GM21526 (cell line): ENCODE results near the gene SFXN3.
"Not testable (repeated sequence)": the region's sequence is repeated elsewhere in the genome, so short reads cannot be mapped to it uniquely, and the experiment has no call there.

ENCODE experiments used
- ATAC-seq: cut with Tn5 transposase; IDR thresholded peaks from one replicate; pipeline ENCODE4 v1.9.1; 2021; ENCODE audit warnings: moderate library complexity; ENCODE audit not compliant: unreplicated experiment, low FRiP score

SFXN3 gene

DNA sequence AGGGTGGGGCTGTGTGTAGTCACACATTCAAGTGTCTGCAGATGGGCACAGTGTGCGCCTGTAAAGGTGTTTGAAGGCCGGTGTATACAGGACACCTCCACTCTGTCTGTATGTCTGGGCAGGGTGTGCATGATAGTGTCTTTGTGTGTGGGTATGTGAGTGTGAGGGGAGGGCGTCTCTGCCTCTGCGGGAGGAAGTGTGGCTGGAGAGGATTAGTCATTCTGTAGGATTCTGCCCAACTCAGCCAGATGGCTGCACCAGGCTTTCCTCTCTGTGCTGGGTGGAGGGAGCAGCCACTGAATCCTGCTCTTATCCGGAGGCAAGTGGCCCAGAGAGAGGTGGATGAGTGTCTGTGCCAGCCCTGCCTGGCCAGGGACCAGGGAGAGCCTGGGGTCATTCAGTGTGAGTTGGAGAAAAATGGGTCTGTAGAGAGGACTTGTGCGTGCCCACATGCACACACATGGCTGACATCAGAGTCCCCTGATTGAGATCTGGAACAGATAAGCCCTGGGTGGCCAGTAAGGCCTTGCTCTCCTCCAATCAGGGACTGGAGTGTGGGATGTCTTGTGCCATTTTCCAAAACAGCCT is 1.7 kb downstream of the SFXN3 start:
- ATAC-seq: no peak

DNA sequence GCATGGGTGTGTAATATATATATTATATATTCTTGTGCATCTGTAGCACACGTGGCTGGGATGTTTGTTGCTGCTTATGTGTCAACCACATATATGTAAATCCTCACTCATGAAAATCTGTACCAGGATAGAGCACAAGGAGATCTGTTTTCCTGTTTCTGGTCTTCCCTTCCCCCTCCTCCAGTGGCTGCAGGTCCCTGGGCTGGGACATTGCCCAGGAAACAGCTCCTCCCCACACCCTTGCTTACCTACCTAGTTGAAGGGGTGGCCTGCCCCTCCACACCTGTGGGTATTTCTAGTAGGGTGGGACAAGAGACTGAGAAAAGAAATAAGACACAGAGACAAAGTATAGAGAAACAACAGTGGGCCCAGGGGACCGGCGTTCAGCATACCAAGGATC is 2.2 kb downstream of the SFXN3 start:
- no peak for ATAC-seq

DNA sequence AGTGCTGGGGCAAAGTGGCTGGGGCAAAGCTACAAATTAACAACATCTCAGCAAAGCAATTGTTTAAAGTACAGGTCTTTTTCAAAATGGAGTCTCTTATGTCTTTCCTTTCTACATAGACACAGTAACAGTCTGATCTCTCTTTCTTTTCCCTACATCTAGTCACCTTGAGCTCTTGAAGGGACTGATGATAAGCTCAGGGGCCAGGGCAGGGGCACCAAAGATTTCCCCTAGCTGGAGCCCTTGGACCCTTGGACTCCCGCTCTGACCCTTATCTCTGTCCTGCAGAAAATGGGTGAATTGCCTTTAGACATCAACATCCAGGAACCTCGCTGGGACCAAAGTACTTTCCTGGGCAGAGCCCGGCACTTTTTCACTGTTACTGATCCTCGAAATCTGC is 3.4 kb downstream of the SFXN3 start:
- not testable (repeated sequence) for ATAC-seq

DNA sequence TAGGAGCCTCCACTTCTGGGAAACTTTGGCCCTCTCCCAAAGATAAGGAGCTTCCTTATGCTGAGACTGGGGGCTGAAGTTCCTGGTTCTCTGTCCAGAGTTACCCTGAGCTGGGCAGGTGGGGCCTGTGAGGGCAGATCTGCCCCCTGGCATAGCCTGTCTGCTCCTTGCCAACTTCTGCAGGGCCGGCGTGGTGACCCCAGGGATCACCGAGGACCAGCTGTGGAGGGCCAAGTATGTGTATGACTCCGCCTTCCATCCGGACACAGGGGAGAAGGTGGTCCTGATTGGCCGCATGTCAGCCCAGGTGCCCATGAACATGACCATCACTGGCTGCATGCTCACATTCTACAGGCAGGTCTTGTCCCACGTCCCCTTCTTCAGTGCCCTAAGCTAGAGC is 4.3 kb downstream of the SFXN3 start:
- no peak for ATAC-seq

DNA sequence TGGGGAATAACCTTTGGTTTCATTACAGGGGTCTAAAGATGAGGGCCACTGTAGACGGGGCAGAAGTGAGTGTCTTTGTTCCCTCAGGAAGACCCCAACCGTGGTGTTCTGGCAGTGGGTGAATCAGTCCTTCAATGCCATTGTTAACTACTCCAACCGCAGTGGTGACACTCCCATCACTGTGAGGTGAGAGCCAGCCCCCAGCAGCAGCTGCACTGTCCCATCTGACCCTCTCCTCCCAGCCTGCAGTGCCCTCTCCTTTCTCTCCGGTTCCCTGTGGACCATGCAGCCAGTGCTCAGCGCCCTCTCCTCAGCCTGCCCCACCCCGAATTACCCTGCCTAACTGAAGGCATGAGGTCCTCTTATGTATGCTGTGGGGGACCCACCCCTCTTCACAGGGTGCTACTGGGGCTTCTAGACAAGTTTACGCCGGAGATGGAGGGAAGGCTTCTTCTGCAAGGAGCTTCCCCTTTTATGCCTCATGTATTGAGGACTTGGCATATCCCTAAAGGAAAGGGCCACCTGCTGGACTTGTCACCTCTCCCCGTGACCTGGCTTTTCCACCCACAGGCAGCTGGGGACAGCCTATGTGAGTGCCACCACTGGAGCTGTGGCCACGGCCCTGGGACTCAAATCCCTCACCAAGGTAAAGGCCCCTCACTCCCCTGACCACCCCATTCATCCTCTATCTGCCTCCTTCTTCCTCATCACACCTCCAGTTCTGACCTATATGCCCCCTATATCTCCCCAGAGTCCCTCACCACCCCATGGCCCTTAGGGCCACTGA is 5.1 kb downstream of the SFXN3 start:
- ATAC-seq: no peak

DNA sequence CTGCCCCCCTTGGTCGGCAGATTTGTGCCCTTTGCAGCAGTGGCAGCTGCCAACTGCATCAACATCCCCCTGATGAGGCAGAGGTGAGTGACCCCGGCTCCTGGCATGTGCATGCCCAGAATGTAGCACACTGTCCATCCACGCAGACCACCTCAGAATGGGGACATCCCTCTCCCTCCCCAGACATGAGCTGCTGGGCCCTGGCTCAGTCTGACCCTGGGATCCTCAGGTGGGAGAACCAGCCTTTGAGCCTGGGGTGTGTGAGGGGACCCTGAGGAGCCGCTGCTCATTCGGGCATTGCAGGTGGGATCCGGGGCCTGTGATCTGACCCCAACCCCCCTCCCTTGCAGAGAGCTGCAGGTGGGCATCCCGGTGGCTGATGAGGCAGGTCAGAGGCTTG is 5.7 kb downstream of the SFXN3 start:
- no peak for ATAC-seq

DNA sequence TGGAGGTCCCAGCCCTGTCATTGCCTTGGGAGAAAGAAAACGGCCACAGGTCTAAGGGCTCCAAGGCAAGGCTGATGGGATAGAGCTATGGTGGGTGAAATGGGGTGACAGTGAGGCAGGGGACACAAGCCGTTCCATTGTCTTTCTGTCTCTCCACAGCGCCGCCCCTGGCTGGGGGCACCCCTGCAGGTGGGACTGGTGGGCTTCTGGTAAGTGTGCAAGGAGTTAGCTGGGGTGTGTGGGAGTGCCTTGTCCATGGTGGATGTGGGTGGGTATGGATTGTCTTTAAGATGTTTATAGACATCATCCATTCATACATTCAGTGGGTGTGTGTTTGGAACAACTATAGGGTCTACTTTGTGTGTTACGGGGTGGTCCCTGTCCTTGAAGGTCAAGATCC is 7.5 kb downstream of the SFXN3 start:
- no peak for ATAC-seq

DNA sequence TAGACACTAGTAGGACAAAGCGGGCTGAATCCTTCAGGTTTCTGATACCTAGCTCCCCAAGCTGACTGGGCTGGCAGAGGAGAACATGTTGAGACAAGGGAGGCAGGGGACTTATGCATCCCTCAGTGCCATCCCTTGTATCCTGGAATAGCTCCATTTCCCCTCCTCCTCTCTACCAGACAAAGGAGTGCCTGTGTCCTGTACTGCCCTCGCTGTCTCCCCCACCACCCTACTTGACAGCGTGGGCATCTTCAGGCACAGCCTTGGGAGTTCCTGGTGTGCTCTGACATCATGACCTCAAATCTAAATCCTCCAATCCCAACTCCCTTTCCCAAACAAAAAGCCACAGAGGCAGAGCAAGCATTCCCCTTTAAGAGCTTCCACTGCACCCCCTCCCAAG is 9.0 kb downstream of the SFXN3 start:
- ATAC-seq: no peak

DNA sequence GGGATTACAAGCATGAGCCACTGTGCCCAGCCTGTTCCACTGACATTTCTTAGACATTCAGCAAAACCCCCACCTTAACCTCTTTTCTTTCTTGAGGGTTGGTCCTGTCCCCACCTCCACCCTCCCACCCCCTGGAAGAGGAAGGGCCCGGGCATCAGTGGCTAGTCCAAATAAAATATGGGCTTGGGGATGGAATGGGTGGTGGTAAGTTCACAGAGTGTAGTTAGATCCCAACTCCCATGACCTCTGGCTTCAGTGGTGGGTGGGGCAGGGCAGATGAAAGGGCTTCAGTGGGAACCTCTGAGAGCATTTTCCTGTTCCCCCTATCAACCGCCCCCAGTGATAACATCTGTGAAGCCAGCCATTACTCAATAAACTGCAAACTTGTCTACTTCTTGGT is 9.8 kb downstream of the SFXN3 start:
- no peak for ATAC-seq

DNA sequence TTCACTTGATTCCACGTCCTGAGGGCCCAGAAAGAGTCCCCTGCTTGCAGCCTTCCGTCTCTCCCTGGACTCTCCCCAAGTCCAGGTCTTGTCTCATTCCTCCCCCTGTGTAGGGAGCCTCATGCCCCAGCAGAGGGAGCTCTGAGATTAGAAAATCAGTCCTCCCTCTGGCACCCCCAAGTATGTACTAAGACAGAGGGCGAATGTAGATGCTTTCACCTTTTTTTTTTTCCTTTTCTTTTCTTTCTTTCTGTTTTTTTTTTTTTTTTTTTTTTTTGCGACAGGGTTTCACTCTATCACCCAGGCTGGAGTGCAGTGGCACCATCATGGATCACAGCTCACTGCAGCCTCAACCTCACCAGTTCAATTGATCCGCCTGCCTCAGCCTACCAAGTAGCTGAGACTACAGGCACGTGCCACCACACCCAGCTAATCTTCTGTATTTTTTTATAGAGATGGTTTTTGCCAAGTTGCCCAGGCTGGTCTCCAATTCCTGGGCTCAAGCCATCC is 10.3 kb downstream of the SFXN3 start:
- ATAC-seq: peak; percentile 60

DNA sequence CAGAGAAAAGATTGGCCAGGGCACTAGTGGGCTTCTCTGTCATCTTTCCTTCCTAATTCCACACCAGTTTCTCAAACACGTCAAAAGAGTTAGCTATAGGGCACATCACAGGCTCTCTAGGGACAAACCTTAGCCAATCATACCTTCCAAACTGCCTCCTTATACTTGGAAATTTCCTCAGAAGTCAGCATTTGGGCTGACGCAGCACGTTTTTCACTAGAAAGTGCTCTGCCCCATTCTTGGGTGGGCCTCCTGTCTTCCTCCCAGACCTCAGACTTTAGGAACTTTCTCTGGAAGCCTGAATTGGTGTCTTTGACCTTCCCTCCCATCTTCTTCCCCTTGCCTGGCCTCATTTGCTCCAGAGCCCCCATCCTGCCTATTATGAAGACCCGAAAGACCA is 11.1 kb downstream of the SFXN3 start:
- no peak for ATAC-seq

DNA sequence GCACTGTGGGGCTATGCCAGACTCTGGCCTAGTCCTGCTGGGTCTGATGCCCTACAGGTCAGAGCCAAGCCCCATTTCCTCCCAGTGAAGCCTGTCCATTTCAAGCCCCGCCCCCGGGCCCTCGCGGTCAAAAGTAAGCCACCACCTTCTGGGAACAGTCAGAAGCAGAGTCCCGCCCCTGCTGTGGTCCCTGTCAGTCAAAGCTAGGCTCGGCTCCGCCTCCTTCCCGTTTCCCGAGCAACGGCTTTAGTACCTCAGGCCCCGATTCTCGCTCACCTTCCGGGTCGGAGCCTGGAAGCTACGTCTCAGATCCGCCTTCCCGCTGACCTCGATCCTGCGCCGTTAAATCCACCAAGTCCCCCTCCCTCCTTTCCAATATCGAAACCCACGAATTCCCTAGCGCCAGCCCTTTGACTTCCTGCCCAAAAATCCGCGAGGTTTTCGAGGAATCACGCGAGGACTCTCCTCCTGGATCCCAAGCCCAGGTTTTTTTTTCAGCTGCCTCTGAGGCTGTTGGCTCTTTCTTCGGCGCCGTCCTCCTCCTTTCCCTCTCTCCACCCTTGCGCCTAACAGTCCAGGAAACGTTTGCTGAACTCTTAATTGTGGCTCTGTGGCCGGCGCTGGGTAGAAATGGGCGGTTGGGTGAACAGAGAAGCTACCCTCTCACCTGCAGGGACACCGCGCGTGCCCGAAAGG is 11.8 kb downstream of the SFXN3 start:
- ATAC-seq: peak; percentile 88

DNA sequence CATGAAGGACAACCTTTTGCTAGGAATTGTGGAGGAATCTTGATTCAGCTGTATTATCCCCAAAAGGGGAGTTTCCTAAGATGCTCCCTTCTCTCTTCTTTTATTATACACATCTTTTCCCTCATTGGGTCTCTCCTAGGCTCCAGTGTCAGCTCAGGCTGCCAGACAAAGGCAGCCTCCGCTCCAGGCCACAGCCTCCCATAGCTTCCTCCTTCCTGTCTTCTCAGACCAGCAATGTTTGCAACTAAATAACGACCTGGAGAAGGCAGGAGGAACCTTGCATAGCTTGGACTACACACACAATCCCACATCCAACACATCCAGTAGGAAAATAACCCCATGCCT is 12.3 kb downstream of the SFXN3 start:
- ATAC-seq: no peak

DNA sequence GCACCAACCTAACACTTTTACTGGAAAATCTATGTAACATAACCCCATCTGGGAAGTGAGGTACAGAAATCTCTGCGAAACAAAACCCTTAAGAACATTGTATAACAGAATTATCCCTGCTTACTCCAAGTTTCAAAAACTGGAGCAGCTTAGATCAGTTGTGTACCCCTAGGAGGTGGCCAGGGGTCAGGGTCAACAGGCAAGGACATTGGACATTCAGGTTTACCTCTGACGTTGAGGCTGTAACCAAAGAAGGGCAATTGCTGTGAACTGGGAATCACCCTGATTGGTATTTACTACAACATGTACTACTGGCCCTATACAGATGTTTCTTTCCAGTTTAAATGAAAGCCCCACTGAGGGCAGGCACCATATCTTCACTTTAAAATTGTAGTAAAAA is 13.1 kb downstream of the SFXN3 start:
- ATAC-seq: no peak

DNA sequence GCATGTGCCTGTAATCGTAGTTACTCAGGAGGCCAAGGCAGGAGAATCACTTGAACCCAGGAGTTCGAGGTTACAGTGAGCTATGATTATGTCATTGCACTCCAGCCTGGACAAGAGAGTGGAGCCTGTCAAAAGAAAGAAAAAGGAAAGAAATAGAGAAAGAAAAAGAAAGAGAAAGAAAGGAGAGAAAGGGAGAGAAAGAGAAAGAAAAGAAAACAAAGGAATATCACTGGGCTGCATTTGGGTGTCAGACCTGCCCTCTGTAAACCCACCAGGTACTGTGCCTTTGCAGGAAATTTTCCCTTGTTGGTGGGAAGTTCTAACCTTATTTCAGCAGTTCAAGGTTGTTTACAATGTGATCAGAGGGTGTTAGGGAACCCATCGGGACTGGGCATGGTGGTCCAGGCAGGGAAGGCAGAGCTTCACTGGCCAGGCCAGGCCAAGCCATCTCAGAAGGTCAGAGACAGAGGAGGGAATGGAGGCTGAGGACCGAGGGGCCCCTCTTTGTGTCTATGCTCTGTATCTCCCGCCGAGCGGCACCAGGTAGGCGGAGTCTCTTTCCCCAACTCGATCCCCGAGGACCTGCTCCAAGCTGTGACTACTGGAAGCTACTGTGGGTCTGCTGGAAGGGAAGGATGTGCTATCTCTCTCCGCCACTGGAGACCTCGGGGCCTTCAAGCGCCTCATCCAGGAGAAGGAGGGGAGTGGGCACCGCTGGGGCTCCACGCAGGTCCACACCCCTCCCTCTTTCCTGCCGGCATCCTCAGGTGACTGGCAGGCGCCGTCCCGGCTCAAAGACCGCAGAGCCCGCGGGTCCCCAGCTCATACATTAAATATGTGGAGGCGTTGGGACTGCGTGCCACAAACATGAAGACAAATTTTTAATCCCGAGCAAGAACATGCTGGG is 15.6 kb downstream of the SFXN3 start:
- no peak for ATAC-seq

DNA sequence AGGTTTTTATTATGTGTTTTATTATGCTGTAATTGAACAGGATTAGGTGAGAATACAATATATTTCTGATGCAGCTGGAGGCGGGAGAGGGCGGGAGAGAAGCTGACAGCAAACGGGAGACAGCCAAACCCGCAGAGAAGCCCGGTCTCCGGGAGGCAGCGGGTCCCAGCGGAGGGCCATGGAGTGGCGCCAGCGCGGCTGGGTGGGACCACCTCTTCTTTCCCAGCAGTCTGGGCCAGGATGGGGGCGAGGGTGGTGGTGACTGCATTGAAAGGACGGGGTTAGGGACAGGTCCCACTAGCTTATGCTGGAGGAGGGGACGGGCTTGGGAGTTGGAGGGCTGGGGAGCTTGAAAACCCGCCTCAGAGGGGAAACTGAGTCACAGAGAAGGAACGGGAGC is 16.2 kb downstream of the SFXN3 start:
- ATAC-seq: no peak

DNA sequence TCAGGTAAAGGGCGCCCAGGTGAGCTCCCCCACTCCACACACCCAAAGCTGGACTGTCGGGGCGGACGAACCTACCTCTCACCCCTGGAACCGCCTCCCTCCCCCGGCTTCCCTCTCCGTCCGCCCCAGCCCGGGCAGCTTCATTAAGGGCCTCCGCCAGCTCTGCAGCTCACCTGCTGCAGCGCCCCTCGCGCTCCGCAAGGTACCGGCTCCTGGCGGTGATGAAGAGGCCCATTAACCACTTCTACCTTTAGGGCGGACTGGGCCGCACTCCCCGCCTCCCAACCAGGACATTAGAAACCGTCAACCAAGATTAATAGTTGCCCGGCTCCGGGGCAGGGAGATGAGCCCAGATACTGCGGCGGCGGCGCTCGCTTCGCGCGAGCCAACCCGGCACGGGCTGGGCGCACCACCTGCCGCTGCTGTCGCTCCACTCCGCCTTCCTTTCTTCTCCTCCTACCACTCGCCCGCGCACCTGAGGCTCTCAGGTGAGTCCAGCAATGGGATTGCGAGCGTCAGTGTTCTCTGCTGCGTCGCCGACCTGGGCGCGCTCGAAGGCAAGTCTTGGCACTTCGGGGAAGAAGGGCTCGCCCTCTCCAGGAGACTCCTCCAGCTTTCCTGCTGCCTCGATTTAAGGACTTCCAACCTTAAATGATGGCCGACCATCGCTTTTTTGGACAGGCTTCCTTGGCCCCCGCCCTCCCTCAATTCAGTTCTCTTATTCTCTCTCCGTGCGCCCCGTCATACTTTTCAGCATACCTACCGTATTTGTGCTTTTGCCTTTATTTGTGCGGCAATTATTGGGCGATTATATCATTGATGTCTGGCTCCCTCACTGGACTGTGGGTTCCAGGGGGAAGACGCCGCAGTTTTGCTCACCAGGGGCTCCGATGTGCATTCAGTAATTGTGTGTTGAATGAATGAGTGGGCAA is 17.2 kb downstream of the SFXN3 start:
- no peak for ATAC-seq

DNA sequence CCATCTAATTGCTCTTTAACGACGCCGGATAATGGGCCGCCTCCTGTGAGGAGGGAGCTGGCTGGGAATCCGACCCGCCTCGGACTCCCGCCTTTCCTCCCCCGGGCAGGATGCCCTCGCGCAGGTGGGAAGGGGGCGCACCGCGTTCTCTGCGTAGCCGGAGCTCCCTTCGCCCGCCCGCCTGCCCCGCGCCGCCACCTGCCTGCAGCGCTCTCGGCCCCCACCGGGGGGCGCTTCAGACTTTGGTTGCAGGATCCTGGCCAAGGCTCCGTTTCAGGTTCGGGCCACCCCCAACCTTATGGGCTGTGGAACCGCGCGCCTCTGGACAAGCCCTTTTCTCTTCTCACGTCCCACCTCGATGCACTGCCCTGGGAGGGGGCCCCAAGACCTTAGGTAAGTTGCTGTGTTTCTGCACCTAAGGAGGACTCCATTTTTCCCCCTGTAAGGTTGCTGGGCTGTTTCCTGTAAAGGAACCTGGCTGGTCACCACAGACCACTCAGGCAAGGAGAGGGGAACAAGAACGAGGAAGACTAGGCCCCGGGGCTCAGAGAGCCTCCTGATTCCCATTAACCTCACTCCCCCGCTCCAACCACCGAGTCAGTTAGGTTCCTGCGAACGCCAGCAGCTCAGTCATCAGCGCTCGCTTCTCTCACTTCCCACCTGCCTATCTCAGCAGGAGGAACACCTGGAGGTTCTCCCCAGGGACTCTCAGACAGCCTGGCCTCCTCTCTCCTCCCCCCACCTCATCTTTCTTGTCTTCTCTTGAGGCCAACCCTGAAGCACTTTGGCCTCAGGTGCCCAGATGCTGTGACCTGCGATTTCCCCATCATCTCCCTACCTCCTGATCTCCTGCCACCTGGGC is 19.4 kb downstream of the SFXN3 start:
- no peak for ATAC-seq

DNA sequence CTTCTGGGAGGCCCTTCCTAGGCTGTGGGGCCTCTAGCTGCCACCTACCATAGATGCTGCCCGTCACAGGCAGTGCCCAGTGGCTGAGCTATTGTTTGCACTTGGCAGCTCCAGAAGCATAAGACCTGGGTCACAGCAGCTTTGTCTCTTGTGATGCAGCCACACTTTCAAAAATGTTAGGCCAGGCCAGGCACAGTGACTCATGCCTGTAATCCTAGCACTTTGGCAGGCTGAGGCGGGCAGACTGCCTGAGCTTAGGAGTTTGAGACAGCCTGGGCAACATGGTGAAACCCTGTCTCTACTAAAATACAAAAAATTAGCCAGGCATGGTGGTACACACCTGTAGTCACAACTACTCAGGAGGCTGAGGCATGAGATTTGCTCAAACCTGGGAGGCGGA is 21.3 kb downstream of the SFXN3 start:
- ATAC-seq: no peak
